Body of pancreas (tissue), 4 donors: ENCODE measurements around the gene GLIS1. TPM values are rescaled to one million over a fixed set of nuclear protein-coding genes. Genes with fewer than 3 reads are reported as not detected.

Experiments
- ATAC-seq: fragments of 150-250 bp; one replicate; pipeline ENCODE4 v1.9.1; 2016
- DNase-seq, 4 donors: peaks; one replicate each; pipeline ENCODE4 v3.0.0-alpha.2; 2019
- H3K27ac ChIP-seq, 4 donors: fragments of 200-600 bp; sonication (generic); 1 replicate in 3 of 4; 2 replicates in 1 of 4; pipeline versions ENCODE4 v1.5.1 to v1.6.1; 2016 to 2019; ENCODE audit warnings: mild to moderate bottlenecking in 1 of 4, mixed read lengths in 1 of 4, moderate library complexity in 1 of 4
- H3K27me3 ChIP-seq, 2 donors: fragments of 200-600 bp; sonication (generic); one replicate each; pipeline ENCODE4 v1.6.0; 2016; ENCODE audit warnings: mild to moderate bottlenecking in 1 of 2
- H3K36me3 ChIP-seq, 2 donors: fragments of 200-600 bp; sonication (generic); replicated peaks in 1 of 2; 2 replicates each; pipeline ENCODE4 v1.5.1; 2016; ENCODE audit warnings: low read depth in 2 of 2; ENCODE audit not compliant: insufficient read depth in 1 of 2
- H3K4me1 ChIP-seq: fragments of 200-600 bp; sonication (generic); one replicate; pipeline ENCODE4 v1.6.0; 2016
- H3K4me3 ChIP-seq, 2 donors: fragments of 200-600 bp; sonication (generic); 1 replicate in 1 of 2; 2 replicates in 1 of 2; pipeline ENCODE4 v1.5.1; 2016 to 2019
- H3K9me3 ChIP-seq, 3 donors: fragments of 200-600 bp; sonication (generic); 1 replicate in 2 of 3; 2 replicates in 1 of 3; pipeline ENCODE4 v1.5.1; 2016
- CTCF ChIP-seq, 7 experiments: fragments of 450-650 bp in 4 of 7; fragments of 200-600 bp in 3 of 7; sonication (generic) in 3 of 7; IDR thresholded peaks; one replicate each; pipeline ENCODE4 v1.5.1; 2016 to 2019; ENCODE audit warnings: antibody characterized with exemption in 7 of 7
- POLR2A ChIP-seq, 3 donors: fragments of 450-650 bp; IDR thresholded peaks; one replicate each; pipeline ENCODE4 v1.6.1; 2016; ENCODE audit warnings: antibody characterized with exemption in 3 of 3, mild to moderate bottlenecking in 2 of 3
- WGBS, 2 donors: methylation state at CpG; one replicate each; pipeline ENCODE4 v1.1.5; 2017; 5-methylcytosine and 5-hydroxymethylcytosine counted together
- intact Hi-C: fragments of 100-400 bp; cut with DNase I; formaldehyde crosslinking; loops from one replicate; pipeline ENCODE4 v1.15.1; 2023
- total RNA-seq, 2 donors: library from RNA; depleted of rRNA; stranded (reverse); fragments of >200 nt; gene quantifications; one replicate each; pipeline ENCODE4 v1.1.0, GENCODE V29; 2016

GLIS1 gene
- total RNA-seq, 2 donors from 2014 or later = 0.33 TPM; not detected in 1

GRCh38 chr1:53483656-53484055, 255.3 kb downstream of the GLIS1 start:
- no peaks in the 10 kb centered on the region for H3K9me3 ChIP-seq
- DNase-seq (no peak), ATAC-seq (no peak)
- H3K27me3 ChIP-seq = peaks cover 0 to 13% of the 10 kb centered on the region in 2 donors
- intact Hi-C loops = loop anchor here (5.0 kb wide), 1 partner anchor 274 kb away; no protein-coding TSS in a partner anchor
- H3K4me3 ChIP-seq = no peak overlapping the region
- H3K4me1 ChIP-seq = peaks cover 3% of the 10 kb centered on the region
- 59 to 67% methylated on average over 4 of the region's 4 CpGs for WGBS, 2 donors
- H3K36me3 ChIP-seq = no peaks in the 10 kb centered on the region
- TF ChIP-seq POLR2A (IDR thresholded peaks at IDR 0.05) (no peak), CTCF (IDR thresholded peaks at IDR 0.05) (no peak)
- H3K27ac ChIP-seq = no peak overlapping the region

GRCh38 chr1:53483170-53483569, 255.8 kb downstream of the GLIS1 start:
- WGBS, 2 donors = 62 to 78% methylated on average over 9 of the region's 9 CpGs
- no peaks in the 10 kb centered on the region for H3K9me3 ChIP-seq
- H3K4me3 ChIP-seq = no peak overlapping the region
- peaks cover 0 to 13% of the 10 kb centered on the region in 2 donors for H3K27me3 ChIP-seq
- no peaks in the 10 kb centered on the region for H3K36me3 ChIP-seq
- intact Hi-C loops = loop anchor here (5.0 kb wide), 1 partner anchor 274 kb away; no protein-coding TSS in a partner anchor
- no peak overlapping the region for H3K27ac ChIP-seq
- peaks cover 3% of the 10 kb centered on the region for H3K4me1 ChIP-seq
- DNase-seq (no peak), ATAC-seq (no peak)
- no peak for TF ChIP-seq CTCF (IDR thresholded peaks at IDR 0.05)
- no peak for TF ChIP-seq POLR2A (IDR thresholded peaks at IDR 0.05)

GRCh38 chr1:53482441-53483153, 256.4 kb downstream of the GLIS1 start:
- H3K36me3 ChIP-seq = no peaks in the 10 kb centered on the region
- H3K4me1 ChIP-seq = peaks cover 3% of the 10 kb centered on the region
- no peak for TF ChIP-seq POLR2A (IDR thresholded peaks at IDR 0.05)
- TF ChIP-seq CTCF (IDR thresholded peaks at IDR 0.05) = no peak
- WGBS, 2 donors = 71 to 76% methylated on average over 13 to 14 of the region's 14 CpGs
- ATAC-seq = no peak
- no peak overlapping the region for H3K4me3 ChIP-seq
- H3K27me3 ChIP-seq = peaks cover 0 to 13% of the 10 kb centered on the region in 2 donors
- intact Hi-C loops = loop anchor here (5.0 kb wide), 1 partner anchor 275 kb away; no protein-coding TSS in a partner anchor
- H3K9me3 ChIP-seq = no peaks in the 10 kb centered on the region
- DNase-seq = no peak
- H3K27ac ChIP-seq = no peak overlapping the region

- Histone ChIP-seq H3K4me1 (peaks cover 3% of the 10 kb centered on the region), H3K36me3 (no peaks in the 10 kb centered on the region), H3K27ac (no peak overlapping the region), H3K27me3 (peaks cover 0 to 9% of the 10 kb centered on the region in 2 donors), H3K9me3 (no peaks in the 10 kb centered on the region), H3K4me3 (no peak overlapping the region)
- TF ChIP-seq POLR2A (IDR thresholded peaks at IDR 0.05) (no peak), CTCF (IDR thresholded peaks at IDR 0.05) (no peak)
- WGBS, 2 donors = 66 to 76% methylated on average over 5 to 7 of the region's 7 CpGs
- ATAC-seq (no peak), DNase-seq (no peak)
- intact Hi-C loops = loop anchor here (5.0 kb wide), 1 partner anchor 276 kb away; no protein-coding TSS in a partner anchor
Measured at GRCh38 chr1:53481456-53481855, 257.5 kb downstream of the GLIS1 start.
